NT2/D1 (cell line): ENCODE measurements around the gene AFM.

Source experiments
- YY1 ChIP-seq: IDR thresholded peaks from 2 replicates; pipeline ENCODE4 v1.6.1; 2011; ENCODE audit not compliant: insufficient read length, insufficient read depth
- ZNF274 ChIP-seq: IDR thresholded peaks from 2 replicates; pipeline ENCODE4 v1.6.1; 2011; ENCODE audit warnings: mild to moderate bottlenecking, low read depth, low read length

DNA sequence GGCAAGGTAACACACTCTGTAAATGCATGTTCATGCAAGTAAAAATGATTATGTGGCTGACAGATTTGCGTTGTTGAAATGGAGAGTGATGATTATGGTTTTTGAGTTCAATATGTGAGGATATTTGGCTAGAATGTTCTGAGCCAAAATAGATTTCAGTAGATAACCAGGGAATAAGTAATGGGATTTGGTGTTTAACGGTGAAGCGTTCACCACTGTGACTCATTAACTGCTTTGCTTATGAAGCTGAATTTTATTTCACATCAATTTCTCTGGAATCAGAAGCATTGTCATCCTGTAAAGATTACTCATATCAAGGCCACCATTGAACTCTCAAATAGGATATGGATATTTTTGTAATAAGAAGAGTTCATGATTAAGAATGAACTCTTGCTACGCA lies 33.9 kb upstream of the AFM start:
- TF ChIP-seq YY1: no peak
- no peak for TF ChIP-seq ZNF274
